ENCODE measurements around the gene ABI3BP. TPM values are rescaled to one million over a fixed set of nuclear protein-coding genes. Genes with fewer than 3 reads are reported as not detected.
"Not testable (repeated sequence)": the region's sequence is repeated elsewhere in the genome, so short reads cannot be mapped to it uniquely, and the experiment has no call there.

Gene ABI3BP
- total RNA-seq, 1 donor from 2014 or later, result 91.1 TPM

- intact Hi-C loops (cut with DNase I), result no loop called here
- no peaks in the 10 kb centered on the region for H3K27me3 ChIP-seq
- H3K4me3 ChIP-seq, result no peak overlapping the region
- no peak for DNase-seq (ENCODE audit: extremely low spot score in 2 of 2)
- no peaks in the 10 kb centered on the region for H3K9me3 ChIP-seq
- no peaks in the 10 kb centered on the region for H3K4me1 ChIP-seq
- H3K36me3 ChIP-seq, result no peaks in the 10 kb centered on the region
- no peak for TF ChIP-seq POLR2A (IDR thresholded peaks at IDR 0.05)
- TF ChIP-seq, protein P1, sequence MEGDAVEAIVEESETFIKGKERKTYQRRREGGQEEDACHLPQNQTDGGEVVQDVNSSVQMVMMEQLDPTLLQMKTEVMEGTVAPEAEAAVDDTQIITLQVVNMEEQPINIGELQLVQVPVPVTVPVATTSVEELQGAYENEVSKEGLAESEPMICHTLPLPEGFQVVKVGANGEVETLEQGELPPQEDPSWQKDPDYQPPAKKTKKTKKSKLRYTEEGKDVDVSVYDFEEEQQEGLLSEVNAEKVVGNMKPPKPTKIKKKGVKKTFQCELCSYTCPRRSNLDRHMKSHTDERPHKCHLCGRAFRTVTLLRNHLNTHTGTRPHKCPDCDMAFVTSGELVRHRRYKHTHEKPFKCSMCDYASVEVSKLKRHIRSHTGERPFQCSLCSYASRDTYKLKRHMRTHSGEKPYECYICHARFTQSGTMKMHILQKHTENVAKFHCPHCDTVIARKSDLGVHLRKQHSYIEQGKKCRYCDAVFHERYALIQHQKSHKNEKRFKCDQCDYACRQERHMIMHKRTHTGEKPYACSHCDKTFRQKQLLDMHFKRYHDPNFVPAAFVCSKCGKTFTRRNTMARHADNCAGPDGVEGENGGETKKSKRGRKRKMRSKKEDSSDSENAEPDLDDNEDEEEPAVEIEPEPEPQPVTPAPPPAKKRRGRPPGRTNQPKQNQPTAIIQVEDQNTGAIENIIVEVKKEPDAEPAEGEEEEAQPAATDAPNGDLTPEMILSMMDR (IDR thresholded peaks at IDR 0.05), result no peak
- TF ChIP-seq POLR2AphosphoS5 (IDR thresholded peaks at IDR 0.05; ENCODE audit: insufficient read depth in 1 of 2, low read depth in 1 of 2), result no peak
- H3K27ac ChIP-seq, result no peak overlapping the region
Measured at GRCh38 chr3:101026244-101026643, 33.0 kb upstream of the ABI3BP start.

DNA sequence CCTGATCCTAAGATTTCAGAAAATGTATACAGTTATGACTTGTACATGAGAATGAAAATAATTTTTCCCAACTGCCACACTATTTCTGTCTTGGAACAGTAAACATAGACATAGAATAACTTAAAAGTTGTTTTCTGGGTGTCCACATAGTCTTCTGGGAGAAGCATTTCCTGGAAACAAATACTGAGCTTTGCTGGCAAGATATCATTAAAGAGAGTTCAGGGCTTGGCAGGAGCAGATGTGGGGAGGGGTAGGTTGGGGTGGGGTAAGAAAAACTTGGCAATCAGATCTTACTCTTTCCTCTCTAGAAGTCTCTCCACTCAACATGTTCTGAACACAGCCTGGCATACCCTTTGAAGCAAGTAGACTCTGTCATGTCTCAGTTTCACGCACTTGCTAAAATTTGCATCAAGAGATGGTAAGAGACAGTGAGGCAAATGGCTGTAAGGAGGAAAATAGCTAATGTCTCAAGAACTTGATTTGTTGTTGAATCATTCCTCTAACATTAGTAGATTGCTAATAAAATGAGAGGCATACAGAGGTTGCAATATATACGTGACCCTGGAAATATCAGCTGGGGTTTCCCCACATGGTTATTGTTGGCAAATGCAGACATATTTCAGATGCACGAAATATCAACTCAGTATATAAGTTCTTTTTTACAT is 27.3 kb upstream of the ABI3BP start:
- no peaks in the 10 kb centered on the region for H3K36me3 ChIP-seq
- H3K4me3 ChIP-seq, result no peak overlapping the region
- TF ChIP-seq, protein P1 (IDR thresholded peaks at IDR 0.05), result no peak
- no peak for TF ChIP-seq POLR2AphosphoS5 (IDR thresholded peaks at IDR 0.05; ENCODE audit: insufficient read depth in 1 of 2, low read depth in 1 of 2)
- H3K9me3 ChIP-seq, result no peaks in the 10 kb centered on the region
- H3K4me1 ChIP-seq, result peaks cover 11% of the 10 kb centered on the region
- no peak for DNase-seq (ENCODE audit: extremely low spot score in 2 of 2)
- H3K27ac ChIP-seq, result no peak overlapping the region
- no peaks in the 10 kb centered on the region for H3K27me3 ChIP-seq
- intact Hi-C loops (cut with DNase I), result no loop called here

- Histone ChIP-seq H3K4me3 (no peak overlapping the region), H3K27me3 (no peaks in the 10 kb centered on the region), H3K4me1 (peaks cover 11% of the 10 kb centered on the region), H3K27ac (no peak overlapping the region), H3K36me3 (no peaks in the 10 kb centered on the region), H3K9me3 (no peaks in the 10 kb centered on the region)
- TF ChIP-seq POLR2A (IDR thresholded peaks at IDR 0.05) (no peak), POLR2AphosphoS5 (IDR thresholded peaks at IDR 0.05; ENCODE audit: insufficient read depth in 1 of 2, low read depth in 1 of 2) (no peak)
- TF ChIP-seq, protein P1 (IDR thresholded peaks at IDR 0.05), result no peak
- DNase-seq (ENCODE audit: extremely low spot score in 2 of 2), result no peak
- intact Hi-C loops (cut with DNase I), result no loop called here
Measured at GRCh38 chr3:101017017-101017416, 23.8 kb upstream of the ABI3BP start.

- intact Hi-C loops (cut with DNase I); H3K4me3 ChIP-seq; H3K27me3 ChIP-seq; DNase-seq (ENCODE audit: extremely low spot score in 2 of 2); H3K9me3 ChIP-seq; H3K36me3 ChIP-seq; H3K27ac ChIP-seq; H3K4me1 ChIP-seq: not testable (repeated sequence)
Measured at GRCh38 chr3:101012312-101012711, 19.1 kb upstream of the ABI3BP start.

GRCh38 chr3:101011136-101011535 is 17.9 kb upstream of the ABI3BP start:
- H3K27me3 ChIP-seq, result no peaks in the 10 kb centered on the region
- H3K36me3 ChIP-seq, result no peaks in the 10 kb centered on the region
- TF ChIP-seq POLR2A (IDR thresholded peaks at IDR 0.05) (no peak), POLR2AphosphoS5 (IDR thresholded peaks at IDR 0.05; ENCODE audit: insufficient read depth in 1 of 2, low read depth in 1 of 2) (no peak)
- TF ChIP-seq, protein P1 (IDR thresholded peaks at IDR 0.05), result no peak
- no peak for DNase-seq (ENCODE audit: extremely low spot score in 2 of 2)
- H3K27ac ChIP-seq, result no peak overlapping the region
- intact Hi-C loops (cut with DNase I), result no loop called here
- H3K4me3 ChIP-seq, result no peak overlapping the region
- no peaks in the 10 kb centered on the region for H3K4me1 ChIP-seq
- H3K9me3 ChIP-seq, result no peaks in the 10 kb centered on the region

Measured in vagina (tissue), 2 donors.